Brain microvascular endothelial cell (primary cell): ENCODE data around the gene CCDC191.

ENCODE experiments used
- DNase-seq: peaks from one replicate; pipeline ENCODE4 v3.0.0-alpha.2; 2020
- H3K27ac ChIP-seq: fragments of 250-450 bp; sonication (Bioruptor Pico); 2 replicates; pipeline ENCODE4 v1.5.1; 2020; ENCODE audit warnings: mild to moderate bottlenecking, moderate library complexity
- H3K27me3 ChIP-seq: fragments of 250-450 bp; sonication (Bioruptor Pico); replicated peaks from 2 replicates; pipeline ENCODE4 v1.5.1; 2020; ENCODE audit warnings: mild to moderate bottlenecking
- H3K36me3 ChIP-seq: fragments of 250-450 bp; sonication (Bioruptor Pico); replicated peaks from 2 replicates; pipeline ENCODE4 v1.5.1; 2020; ENCODE audit warnings: mild to moderate bottlenecking
- H3K4me3 ChIP-seq: 2 replicates; pipeline ENCODE4 v1.5.1; 2011; ENCODE audit warnings: low read depth, mild to moderate bottlenecking, control low read depth, low read length, moderate library complexity
- in situ Hi-C: cut with HindIII; loops from 2 replicates; pipeline ENCODE4 v1.10.0; 2017; ENCODE audit warnings: low sequenced_read_pairs, low pct_ligation_motif_present
- TF ChIP-seq, protein P1 (sequence below): IDR thresholded peaks from 2 replicates; pipeline ENCODE4 v1.5.1; 2011; ENCODE audit warnings: low read depth, mild to moderate bottlenecking, moderate library complexity, low read length, control low read depth, inconsistent platforms; ENCODE audit errors: missing control alignments

Gene CCDC191

DNA sequence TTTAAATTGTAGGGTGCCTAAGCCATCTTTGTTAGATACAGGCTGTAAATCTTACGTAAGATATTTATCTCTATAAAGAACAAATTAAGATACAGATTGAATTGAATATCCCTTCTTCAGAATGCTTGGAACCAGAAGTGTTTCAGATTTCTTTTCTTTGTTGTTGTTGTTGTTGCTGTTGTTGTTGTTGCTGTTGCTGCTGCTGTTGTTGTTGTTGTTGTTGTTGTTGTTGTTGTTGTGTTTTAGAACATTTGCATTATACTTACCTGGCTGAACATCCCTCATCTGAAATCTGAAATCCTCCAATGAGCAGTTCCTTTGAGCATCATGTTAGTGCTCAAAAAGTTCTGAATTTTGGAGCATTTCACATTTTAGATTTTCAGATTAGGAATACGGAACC lies 26.8 kb upstream of the CCDC191 start:
- Histone ChIP-seq H3K4me3 (no peak overlapping the region), H3K27ac (no peak overlapping the region), H3K36me3 (peaks cover 31% of the 10 kb centered on the region), H3K27me3 (no peaks in the 10 kb centered on the region)
- DNase-seq = no peak
- TF ChIP-seq, protein P1, sequence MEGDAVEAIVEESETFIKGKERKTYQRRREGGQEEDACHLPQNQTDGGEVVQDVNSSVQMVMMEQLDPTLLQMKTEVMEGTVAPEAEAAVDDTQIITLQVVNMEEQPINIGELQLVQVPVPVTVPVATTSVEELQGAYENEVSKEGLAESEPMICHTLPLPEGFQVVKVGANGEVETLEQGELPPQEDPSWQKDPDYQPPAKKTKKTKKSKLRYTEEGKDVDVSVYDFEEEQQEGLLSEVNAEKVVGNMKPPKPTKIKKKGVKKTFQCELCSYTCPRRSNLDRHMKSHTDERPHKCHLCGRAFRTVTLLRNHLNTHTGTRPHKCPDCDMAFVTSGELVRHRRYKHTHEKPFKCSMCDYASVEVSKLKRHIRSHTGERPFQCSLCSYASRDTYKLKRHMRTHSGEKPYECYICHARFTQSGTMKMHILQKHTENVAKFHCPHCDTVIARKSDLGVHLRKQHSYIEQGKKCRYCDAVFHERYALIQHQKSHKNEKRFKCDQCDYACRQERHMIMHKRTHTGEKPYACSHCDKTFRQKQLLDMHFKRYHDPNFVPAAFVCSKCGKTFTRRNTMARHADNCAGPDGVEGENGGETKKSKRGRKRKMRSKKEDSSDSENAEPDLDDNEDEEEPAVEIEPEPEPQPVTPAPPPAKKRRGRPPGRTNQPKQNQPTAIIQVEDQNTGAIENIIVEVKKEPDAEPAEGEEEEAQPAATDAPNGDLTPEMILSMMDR = no peak
- in situ Hi-C loops = no loop called here

DNA sequence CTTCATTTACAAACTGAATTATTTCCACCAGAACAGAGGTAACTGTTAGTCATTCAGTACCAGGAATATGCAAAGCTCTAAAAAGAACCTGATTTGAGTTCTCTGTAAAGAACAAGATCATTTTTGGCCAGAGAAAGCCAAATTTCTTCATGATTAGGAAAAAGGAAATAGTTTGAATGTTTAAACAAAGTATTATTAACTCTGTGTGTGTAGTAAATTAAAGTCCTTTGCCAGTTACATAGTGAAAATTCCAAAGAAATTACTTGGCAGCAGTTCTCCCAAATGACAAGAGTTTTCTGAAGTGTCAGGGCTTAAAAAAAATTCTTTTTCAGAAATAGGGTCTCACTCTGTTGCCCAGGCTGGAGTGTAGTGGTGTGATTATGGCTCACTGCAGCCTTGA lies 24.7 kb upstream of the CCDC191 start:
- H3K36me3 ChIP-seq = peaks cover 31% of the 10 kb centered on the region
- H3K27me3 ChIP-seq = no peaks in the 10 kb centered on the region
- in situ Hi-C loops = no loop called here
- no peak overlapping the region for H3K4me3 ChIP-seq
- no peak overlapping the region for H3K27ac ChIP-seq
- TF ChIP-seq, protein P1 = no peak
- no peak for DNase-seq

DNA sequence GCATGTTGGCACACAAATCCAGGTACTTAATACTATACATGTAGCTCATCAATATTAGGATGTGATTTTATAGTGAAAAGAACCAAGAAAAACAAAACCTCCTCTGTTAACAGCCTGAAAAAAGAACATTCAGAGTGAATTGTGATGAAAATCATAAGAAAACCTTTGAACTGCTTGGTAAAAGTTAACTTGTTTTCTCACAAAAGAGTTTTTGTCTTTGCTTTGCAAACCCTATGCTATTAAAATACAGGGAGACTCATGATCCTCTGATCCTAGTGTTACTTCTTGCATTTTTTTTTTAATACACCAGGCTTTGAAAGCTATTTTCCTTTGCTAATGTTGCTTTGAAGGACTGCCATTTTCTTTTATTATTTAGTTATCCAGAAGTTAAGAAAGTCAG lies 23.9 kb upstream of the CCDC191 start:
- DNase-seq = no peak
- TF ChIP-seq, protein P1 = no peak
- in situ Hi-C loops = no loop called here
- Histone ChIP-seq H3K27ac (no peak overlapping the region), H3K36me3 (peaks cover 25% of the 10 kb centered on the region), H3K4me3 (no peak overlapping the region), H3K27me3 (no peaks in the 10 kb centered on the region)

DNA sequence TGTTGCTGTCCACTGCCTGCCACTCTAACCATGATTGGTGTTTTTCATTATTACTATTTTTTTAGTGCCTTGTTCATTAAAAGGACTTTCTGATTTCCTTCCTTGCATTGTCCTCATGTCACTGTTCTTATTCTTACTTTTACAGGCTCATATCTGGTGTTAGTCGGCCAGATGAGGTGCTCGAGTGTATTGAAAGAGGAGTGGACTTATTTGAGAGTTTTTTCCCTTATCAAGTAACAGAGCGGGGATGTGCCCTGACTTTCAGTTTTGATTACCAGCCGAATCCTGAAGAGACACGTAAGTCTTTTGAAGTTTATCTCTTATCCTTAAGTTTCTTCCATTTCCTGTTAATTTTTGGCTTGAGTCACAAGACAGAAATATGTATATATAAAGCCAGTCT lies 23.4 kb upstream of the CCDC191 start:
- in situ Hi-C loops = no loop called here
- Histone ChIP-seq H3K36me3 (peaks cover 25% of the 10 kb centered on the region), H3K27me3 (no peaks in the 10 kb centered on the region), H3K4me3 (no peak overlapping the region), H3K27ac (no peak overlapping the region)
- TF ChIP-seq, protein P1 = no peak
- DNase-seq = peak; percentile 11

DNA sequence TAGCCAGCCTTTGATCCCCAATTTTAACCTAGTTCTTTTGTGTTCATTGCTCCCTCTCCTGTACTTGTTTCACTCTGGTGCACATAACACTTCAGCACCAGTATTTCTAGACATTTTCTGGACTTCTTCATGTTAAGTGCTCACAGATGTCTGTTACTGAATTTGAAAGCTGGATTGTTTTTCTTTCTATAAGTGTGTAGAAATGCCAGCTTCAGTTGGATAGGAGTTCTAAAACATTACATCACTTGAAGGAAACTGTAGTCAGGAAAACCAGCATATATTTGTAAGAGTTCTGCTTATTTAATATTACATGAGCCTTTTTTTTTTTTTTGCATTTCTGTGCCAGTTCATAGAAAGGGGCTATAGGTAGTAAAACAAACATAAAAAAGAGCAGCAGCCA lies 21.8 kb upstream of the CCDC191 start:
- Histone ChIP-seq H3K27ac (no peak overlapping the region), H3K27me3 (no peaks in the 10 kb centered on the region), H3K36me3 (peaks cover 25% of the 10 kb centered on the region), H3K4me3 (no peak overlapping the region)
- DNase-seq = no peak
- TF ChIP-seq, protein P1 = no peak
- in situ Hi-C loops = no loop called here

DNA sequence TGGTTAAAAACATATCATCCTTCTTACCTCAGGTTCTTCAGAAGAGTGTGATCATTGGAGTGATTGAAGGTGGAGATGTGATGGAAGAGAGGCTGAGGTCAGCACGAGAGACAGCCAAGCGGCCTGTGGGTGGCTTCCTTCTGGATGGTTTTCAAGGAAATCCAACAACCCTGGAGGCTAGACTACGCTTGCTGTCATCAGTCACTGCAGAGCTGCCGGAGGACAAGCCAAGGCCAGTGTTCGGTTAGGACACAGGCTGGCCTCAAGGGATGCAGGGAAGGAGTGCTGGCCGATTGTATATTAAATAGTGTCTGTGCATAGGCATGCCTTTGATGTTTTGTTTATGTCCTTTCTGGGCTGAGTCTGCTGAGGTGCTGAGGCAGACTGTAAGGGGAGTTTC lies 20.4 kb upstream of the CCDC191 start:
- Histone ChIP-seq H3K27me3 (no peaks in the 10 kb centered on the region), H3K4me3 (no peak overlapping the region), H3K27ac (no peak overlapping the region), H3K36me3 (peaks cover 20% of the 10 kb centered on the region)
- no peak for DNase-seq
- in situ Hi-C loops = no loop called here
- TF ChIP-seq, protein P1 = no peak
